Caki2 (cell line): ENCODE measurements around the gene LYPD1. TPM values are rescaled to one million over a fixed set of nuclear protein-coding genes. Genes with fewer than 3 reads are reported as not detected.

ENCODE experiments used
- DNase-seq: peaks from one replicate; pipeline ENCODE4 v3.0.0-alpha.2; 2015; ENCODE audit warnings: low read depth
- in situ Hi-C: cut with HindIII; loops from 2 replicates; pipeline ENCODE4 v1.10.0; 2016; ENCODE audit warnings: low sequenced_read_pairs, low pct_unique_long_range_greater_than_20kb, mixed read lengths
- total RNA-seq: library from RNA; depleted of rRNA; stranded (reverse); fragments of >200 nt; shearing (Covaris generic); gene quantifications from 2 replicates; pipeline ENCODE4 v1.2.3, GENCODE V29; 2014; ENCODE audit warnings: low replicate concordance

LYPD1 gene
- total RNA-seq, 1 experiment from 2014 or later, result 280 TPM

GRCh38 chr2:132670496-132671150 lies 618 bp upstream of the LYPD1 start:
- in situ Hi-C loops, result no loop called here
- DNase-seq, result peak; percentile 85

- in situ Hi-C loops, result no loop called here
- DNase-seq, result peak; percentile 60
Observed at GRCh38 chr2:132668987-132669907, 758 bp downstream of the LYPD1 start.

GRCh38 chr2:132668189-132668823 lies 1.7 kb downstream of the LYPD1 start:
- DNase-seq, result peak; percentile 64

GRCh38 chr2:132667706-132668105 lies 2.3 kb downstream of the LYPD1 start:
- DNase-seq, result no peak
- in situ Hi-C loops, result no loop called here

More at GRCh38 chr2:132668189-132668823, 1.7 kb downstream of the LYPD1 start:
- in situ Hi-C loops, result no loop called here

- in situ Hi-C loops, result no loop called here
- no peak for DNase-seq
Observed at GRCh38 chr2:132665401-132666140, 4.4 kb downstream of the LYPD1 start.

GRCh38 chr2:132664096-132664495 lies 5.9 kb downstream of the LYPD1 start:
- DNase-seq, result peak; percentile 78
- in situ Hi-C loops, result no loop called here

GRCh38 chr2:132662732-132663131 lies 7.3 kb downstream of the LYPD1 start:
- DNase-seq, result peak; percentile 55
- in situ Hi-C loops, result no loop called here

GRCh38 chr2:132659331-132659730 lies 10.7 kb downstream of the LYPD1 start:
- in situ Hi-C loops, result no loop called here
- no peak for DNase-seq

GRCh38 chr2:132656266-132656975 lies 13.6 kb downstream of the LYPD1 start:
- DNase-seq, result no peak
- in situ Hi-C loops, result no loop called here

- DNase-seq, result no peak
- in situ Hi-C loops, result no loop called here
Observed at GRCh38 chr2:132654968-132655367, 15.0 kb downstream of the LYPD1 start.

- in situ Hi-C loops, result no loop called here
- no peak for DNase-seq
Observed at GRCh38 chr2:132654335-132654734, 15.7 kb downstream of the LYPD1 start.

- DNase-seq, result no peak
- in situ Hi-C loops, result no loop called here
Observed at GRCh38 chr2:132652474-132652873, 17.5 kb downstream of the LYPD1 start.

- in situ Hi-C loops, result no loop called here
- peak; percentile 22 for DNase-seq
Observed at GRCh38 chr2:132651115-132652045, 18.6 kb downstream of the LYPD1 start.

GRCh38 chr2:132646540-132647108 lies 23.4 kb downstream of the LYPD1 start:
- DNase-seq, result no peak

GRCh38 chr2:132645722-132646539 lies 24.1 kb downstream of the LYPD1 start:
- in situ Hi-C loops, result no loop called here
- no peak for DNase-seq

More at GRCh38 chr2:132646540-132647108, 23.4 kb downstream of the LYPD1 start:
- in situ Hi-C loops, result no loop called here

- DNase-seq, result no peak
- in situ Hi-C loops, result no loop called here
Observed at GRCh38 chr2:132645176-132645575, 24.8 kb downstream of the LYPD1 start.
